Left lung (tissue), 10 donors: ENCODE measurements around the gene EPB41L4A. TPM values are rescaled to one million over a fixed set of nuclear protein-coding genes. Genes with fewer than 3 reads are reported as not detected.
"Not testable (repeated sequence)": the region's sequence is repeated elsewhere in the genome, so short reads cannot be mapped to it uniquely, and the experiment has no call there.

Source experiments
- ATAC-seq: fragments of 200-7000 bp; cut with Tn5 transposase; one replicate; pipeline ENCODE4 v1.9.1; 2020; ENCODE audit warnings: moderate library complexity
- DNase-seq, 4 donors: peaks; one replicate each; pipeline ENCODE4 v3.0.0-alpha.2; 2013 to 2020
- H3K27ac ChIP-seq, 2 donors: fragments of 200-600 bp; sonication (generic) in 1 of 2; one replicate each; pipeline versions ENCODE4 v1.5.0 to v1.8.0; 2020 to 2021
- H3K27me3 ChIP-seq, 2 donors: fragments of 200-600 bp; sonication (generic) in 1 of 2; one replicate each; pipeline versions ENCODE4 v1.5.0 to v1.8.0; 2020 to 2021
- H3K36me3 ChIP-seq, 2 donors: fragments of 200-600 bp; sonication (generic) in 1 of 2; one replicate each; pipeline versions ENCODE4 v1.5.0 to v1.8.0; 2020 to 2021
- H3K4me1 ChIP-seq, 2 donors: fragments of 200-600 bp; one replicate each; pipeline ENCODE4 v1.8.0; 2021
- H3K4me3 ChIP-seq, 2 donors: fragments of 200-600 bp; sonication (generic) in 1 of 2; one replicate each; pipeline versions ENCODE4 v1.5.0 to v1.8.0; 2020 to 2021; ENCODE audit warnings: mild to moderate bottlenecking in 1 of 2
- H3K9me3 ChIP-seq, 2 donors: fragments of 200-600 bp; sonication (generic) in 1 of 2; one replicate each; pipeline versions ENCODE4 v1.5.0 to v1.8.0; 2020 to 2021
- CTCF ChIP-seq, 2 donors: fragments of 200-600 bp; sonication (generic) in 1 of 2; IDR thresholded peaks; one replicate each; pipeline versions ENCODE4 v1.5.0 to v1.8.0; 2021; ENCODE audit warnings: antibody characterized with exemption in 2 of 2
- intact Hi-C, 2 donors: fragments of 100-400 bp; cut with DNase I; formaldehyde crosslinking; loops; one replicate each; pipeline versions ENCODE4 v1.11.2 to v1.14.2; 2022
- polyA plus RNA-seq, 6 donors: library from polyadenylated mRNA; unstranded; fragments of 120-200 nt; gene quantifications; one replicate each; pipeline ENCODE4 v1.2.1, GENCODE V29; 2013; ENCODE audit not compliant: insufficient read length in 6 of 6
- total RNA-seq, 2 donors: library from RNA; stranded (reverse); fragmentation: NEBNext Ultra II Directional; extraction: Animal tissue kit (Norgen Biotek cat#: 25700); gene quantifications; one replicate each; pipeline ENCODE4 v1.2.1, GENCODE V29; 2021
- donor health status: DM: no; HTN: yes; CAD: no.
- donor health status: DM: no; HTN: no; CAD: no.

The EPB41L4A gene
- total and polyA plus RNA-seq, 8 donors: 13.6 to 31.3 (median 17.6) TPM

DNA sequence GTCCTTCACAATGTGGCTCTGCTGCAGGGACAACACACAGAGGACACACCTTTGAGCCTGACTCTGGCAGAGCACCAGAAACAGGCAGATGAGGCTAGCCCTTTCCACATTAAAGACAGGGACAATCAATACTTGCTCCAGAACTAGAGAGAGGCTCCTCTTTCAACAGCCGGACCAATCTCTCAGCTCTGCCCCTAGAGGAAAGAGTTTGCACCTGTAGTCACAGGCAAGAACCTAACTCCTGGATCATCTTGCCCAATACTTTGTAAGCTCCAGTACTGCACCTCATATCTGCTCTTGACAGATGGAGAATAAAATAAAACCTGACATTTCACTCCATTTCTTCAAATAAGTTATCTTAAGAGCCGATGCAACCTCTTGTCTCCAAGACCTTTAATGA lies 52.1 kb downstream of the EPB41L4A start:
- Histone ChIP-seq H3K9me3 (no peaks in the 10 kb centered on the region), H3K27ac (peak overlapping the region in 1 of 2 donors; percentile 28), H3K4me3 (no peak overlapping the region), H3K27me3 (no peaks in the 10 kb centered on the region), H3K36me3 (no peaks in the 10 kb centered on the region), H3K4me1 (no peaks in the 10 kb centered on the region)
- peak in 1 of 2 donors; percentile 20 for TF ChIP-seq CTCF (IDR thresholded peaks at IDR 0.05)
- no peak for DNase-seq
- intact Hi-C loops: no loop called here
- peak; percentile 52 for ATAC-seq

GRCh38 chr5:112360740-112361139 lies 58.3 kb downstream of the EPB41L4A start:
- ATAC-seq, intact Hi-C loops, H3K36me3 ChIP-seq, H3K9me3 ChIP-seq, H3K27me3 ChIP-seq, H3K27ac ChIP-seq, H3K4me1 ChIP-seq, H3K4me3 ChIP-seq: not testable (repeated sequence)
- peak in 1 of 4 donors; percentile 60 for DNase-seq

GRCh38 chr5:112356178-112356956 lies 62.7 kb downstream of the EPB41L4A start:
- Histone ChIP-seq H3K4me1 (no peaks in the 10 kb centered on the region), H3K27ac (no peak overlapping the region), H3K9me3 (no peaks in the 10 kb centered on the region), H3K36me3 (no peaks in the 10 kb centered on the region), H3K4me3 (no peak overlapping the region), H3K27me3 (no peaks in the 10 kb centered on the region)
- intact Hi-C loops: no loop called here
- DNase-seq (no peak), ATAC-seq (no peak)
- no peak for TF ChIP-seq CTCF (IDR thresholded peaks at IDR 0.05)

DNA sequence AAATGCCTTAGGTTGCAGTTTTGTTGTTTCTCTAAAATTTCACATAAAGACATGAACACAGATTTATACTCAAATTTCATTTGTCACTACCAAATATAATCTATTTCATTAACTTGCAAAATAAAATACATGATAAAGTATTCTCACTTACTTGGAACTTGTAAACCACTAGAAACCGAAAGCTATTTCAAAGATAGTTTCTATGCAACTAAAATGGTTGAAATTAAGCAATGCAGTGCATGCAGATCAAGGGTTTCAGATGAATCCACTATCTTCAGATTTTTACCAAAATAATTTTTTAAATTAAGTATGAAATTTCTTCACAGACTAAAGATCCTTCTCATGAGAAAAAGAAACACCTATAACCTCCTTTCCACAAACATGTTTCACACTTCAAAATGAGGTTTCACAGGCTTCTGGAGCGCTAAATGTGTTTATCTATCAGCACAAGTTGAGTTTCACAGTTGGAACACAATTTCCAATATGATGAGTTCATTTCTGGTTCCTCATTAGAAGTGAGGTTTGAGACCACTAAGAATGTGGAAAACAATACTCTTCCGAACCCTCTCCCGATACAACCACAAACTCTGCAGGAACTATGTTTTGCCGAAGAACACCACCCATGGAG lies 63.9 kb downstream of the EPB41L4A start:
- no peak overlapping the region for H3K27ac ChIP-seq
- intact Hi-C loops: no loop called here
- no peaks in the 10 kb centered on the region for H3K27me3 ChIP-seq
- no peaks in the 10 kb centered on the region for H3K36me3 ChIP-seq
- H3K4me3 ChIP-seq: no peak overlapping the region
- H3K4me1 ChIP-seq: no peaks in the 10 kb centered on the region
- TF ChIP-seq CTCF (IDR thresholded peaks at IDR 0.05): no peak
- ATAC-seq (no peak), DNase-seq (no peak)
- no peaks in the 10 kb centered on the region for H3K9me3 ChIP-seq

GRCh38 chr5:112353678-112354077 lies 65.4 kb downstream of the EPB41L4A start:
- Histone ChIP-seq H3K27ac (no peak overlapping the region), H3K4me1 (no peaks in the 10 kb centered on the region), H3K27me3 (no peaks in the 10 kb centered on the region), H3K4me3 (no peak overlapping the region), H3K36me3 (no peaks in the 10 kb centered on the region), H3K9me3 (no peaks in the 10 kb centered on the region)
- no peak for DNase-seq
- ATAC-seq: no peak
- intact Hi-C loops: no loop called here
- TF ChIP-seq CTCF (IDR thresholded peaks at IDR 0.05): no peak
